ENCODE data around the gene RAP1GAP2. TPM values are rescaled to one million over a fixed set of nuclear protein-coding genes. Genes with fewer than 3 reads are reported as not detected.

RAP1GAP2 gene
- total and polyA plus RNA-seq, 2 of the 8 experiments (the other 6 are each of a cell fraction or from before 2014, with no cell fraction given), result 24.0 to 63.8 TPM

- no peak for TF ChIP-seq ASH2L (IDR thresholded peaks at IDR 0.05; ENCODE audit: low read length)
- H3K56ac ChIP-seq (replicated peaks; ENCODE audit: insufficient read length, low read depth, low read length), result no peak overlapping the region
- no peaks in the 10 kb centered on the region for H3K79me1 ChIP-seq (ENCODE audit: low read depth, low read length)
- ChIA-PET POLR2A (ENCODE audit: partially characterized antibody) (no interaction called here), CTCF (ENCODE audit: partially characterized antibody) (interaction anchor here (0.9 to 3.2 kb wide), 4 partner anchors 18 to 207 kb away, joined by 3 to 12 read pairs (median 5); no protein-coding TSS in a partner anchor)
- H3K23ac ChIP-seq (ENCODE audit: insufficient read length), result no peak overlapping the region
- no peak overlapping the region for H2BK12ac ChIP-seq (ENCODE audit: low read depth, low read length)
- peaks cover 0 to 2% of the 10 kb centered on the region in 2 experiments for H4K20me1 ChIP-seq (replicated peaks in 1 of 2; ENCODE audit: control insufficient read depth in 1 of 2, insufficient read depth in 2 of 2, low read length in 2 of 2)
- no peaks in the 10 kb centered on the region for H3K27me3 ChIP-seq (replicated peaks in 1 of 4; ENCODE audit: control insufficient read depth in 3 of 4, extremely low read depth in 1 of 4, insufficient read depth in 3 of 4, low read length in 3 of 4)
- no peak overlapping the region for H3K4ac ChIP-seq (replicated peaks; ENCODE audit: insufficient read length, low read depth, low read length)
- no peak overlapping the region for H2AFZ ChIP-seq (ENCODE audit: low read length)
- H3K4me1 ChIP-seq (replicated peaks in 1 of 4; ENCODE audit: control insufficient read depth in 3 of 4, insufficient read depth in 4 of 4, low read length in 3 of 4), result no peaks in the 10 kb centered on the region
- H3K9me3 ChIP-seq (ENCODE audit: insufficient read depth in 2 of 2, low read depth in 1 of 2, low read length in 1 of 2), result no peaks in the 10 kb centered on the region
- H2BK120ac ChIP-seq (replicated peaks; ENCODE audit: low read depth, low read length), result no peak overlapping the region
- FAIRE-seq (no peak), DNase-seq (ENCODE audit: low read depth in 1 of 2, low spot score in 2 of 2) (no peak)
- WGBS, 2 experiments (ENCODE audit: extremely low coverage in 1 of 2, insufficient coverage in 1 of 2, insufficient read length in 1 of 2, insufficient replicate concordance in 2 of 2, low coverage in 1 of 2, low lambda C conversion rate in 2 of 2, missing lambda C conversion rate in 1 of 2), result 93% methylated on average over 6 of the region's 7 CpGs; no CpG with 5 or more reads in 1 of the 2 experiments
- no peak overlapping the region for H3K9ac ChIP-seq (replicated peaks in 1 of 4; ENCODE audit: extremely low read depth in 1 of 4, low read depth in 3 of 4, low read length in 3 of 4)
- no peak overlapping the region for H3K4me2 ChIP-seq (ENCODE audit: insufficient read depth in 1 of 2, low read depth in 2 of 2, low read length in 2 of 2)
- no peak overlapping the region for H3K4me3 ChIP-seq (ENCODE audit: extremely low read depth in 1 of 4, insufficient read depth in 2 of 4, low read depth in 3 of 4, low read length in 4 of 4)
- H4K91ac ChIP-seq (replicated peaks; ENCODE audit: insufficient read length, low read length), result no peak overlapping the region
- H3K36me3 ChIP-seq (ENCODE audit: control insufficient read depth in 2 of 4, insufficient read depth in 4 of 4, low read length in 3 of 4), result no peaks in the 10 kb centered on the region
- H3K14ac ChIP-seq (ENCODE audit: insufficient read length), result no peak overlapping the region
- H4K8ac ChIP-seq (ENCODE audit: extremely low read depth, insufficient read depth, low read length), result no peak overlapping the region
- no peak overlapping the region for H2BK20ac ChIP-seq (ENCODE audit: low read length)
- H3K79me2 ChIP-seq (ENCODE audit: control insufficient read depth in 1 of 2, insufficient read depth in 2 of 2, low read length in 2 of 2), result no peaks in the 10 kb centered on the region
- no peak overlapping the region for H3K27ac ChIP-seq (ENCODE audit: low read depth, low read length)
- no peak overlapping the region for H3K18ac ChIP-seq (ENCODE audit: extremely low read depth, low read length)
- H2BK15ac ChIP-seq (ENCODE audit: low read length), result no peak overlapping the region
- H3K23me2 ChIP-seq (ENCODE audit: low read depth, low read length), result no peaks in the 10 kb centered on the region
- H2AK5ac ChIP-seq (ENCODE audit: low read depth, low read length), result no peak overlapping the region
- no peak overlapping the region for H4K5ac ChIP-seq (ENCODE audit: insufficient read length, low read depth, low read length)
- no peak overlapping the region for H2BK5ac ChIP-seq (ENCODE audit: low read depth, low read length)
These were observed 8.7 kb downstream of the RAP1GAP2 start for GRCh38 chr17:2804912-2805311.
